HepG2 (cell line): ENCODE results near the gene RNF125. TPM values are rescaled to one million over a fixed set of nuclear protein-coding genes. Genes with fewer than 3 reads are reported as not detected.

Experiments
- ATAC-seq: fragments of 200-7000 bp; cut with Tn5 transposase; 3 replicates; pipeline ENCODE4 v1.9.1; 2020; ENCODE audit warnings: mild to moderate bottlenecking, moderate library complexity
- BruUV-seq: library from RNA; stranded (reverse); fragments of 400-500 nt; replicated peaks from 2 replicates; lab custom pipeline; 2021; lab: Mats Ljungman, UMichigan
- CTCF ChIA-PET: fragments of 300-600 bp; formaldehyde crosslinking; extraction: SDS; loops from one replicate; lab custom pipeline; 2021; ENCODE audit warnings: low total read pairs, inconsistent platforms, low intra/inter-chr PET ratio; lab: Yijun Ruan, JAX
- POLR2A ChIA-PET: fragments of 350-600 bp; sonication (Branson Sonifier 250); formaldehyde crosslinking; loops from one replicate; lab custom pipeline; 2020; ENCODE audit warnings: antibody characterized with exemption, inconsistent platforms; lab: Yijun Ruan, JAX
- DNase-seq: peaks from one replicate; pipeline ENCODE4 v3.0.0-alpha.2; 2015; ENCODE audit warnings: low spot score
- FAIRE-seq: peaks from 3 replicates; lab custom pipeline; 2011; peaks lifted over from hg19 to GRCh38; lab: Jason Lieb, UNC
- H2AFZ ChIP-seq: one replicate; pipeline ENCODE4 v1.6.1; 2011; ENCODE audit warnings: low read length, inconsistent platforms
- H3K27ac ChIP-seq: fragments of 300-600 bp; 3 replicates; pipeline ENCODE4 v1.8.0; 2011; ENCODE audit warnings: mixed run types, mild to moderate bottlenecking, mixed read lengths, low read length, inconsistent platforms; ENCODE audit not compliant: insufficient read depth; ENCODE audit errors: extremely low read length
- H3K27me3 ChIP-seq, 2 experiments: fragments of 200-600 bp in 1 of 2; 2 replicates in 1 of 2; 3 replicates in 1 of 2; pipeline versions ENCODE4 v1.6.0 to v1.8.0; 2011; ENCODE audit warnings: low read length in 2 of 2, mild to moderate bottlenecking in 2 of 2, moderate library complexity in 2 of 2, inconsistent platforms in 1 of 2; ENCODE audit not compliant: insufficient read depth in 2 of 2, control insufficient read depth in 1 of 2
- H3K36me3 ChIP-seq, 2 experiments: fragments of 200-600 bp in 1 of 2; replicated peaks in 1 of 2; 2 replicates in 1 of 2; 3 replicates in 1 of 2; pipeline versions ENCODE4 v1.5.1 to v1.8.0; 2011; ENCODE audit warnings: low read length in 2 of 2, inconsistent platforms in 1 of 2; ENCODE audit not compliant: insufficient read depth in 2 of 2, control insufficient read depth in 1 of 2
- H3K4me1 ChIP-seq: 2 replicates; pipeline ENCODE4 v1.5.1; 2012; ENCODE audit warnings: low read length, inconsistent platforms; ENCODE audit not compliant: insufficient read depth
- H3K4me2 ChIP-seq: 2 replicates; pipeline ENCODE4 v1.6.0; 2011; ENCODE audit warnings: low read depth, low read length, inconsistent platforms
- H3K4me3 ChIP-seq, 3 experiments: fragments of 200-600 bp in 1 of 3; sonication (generic), shearing (Covaris generic) in 1 of 3; replicated peaks in 1 of 3; 2 replicates each; pipeline ENCODE4 v1.5.1; 2011 to 2016; ENCODE audit warnings: low read length in 3 of 3, inconsistent platforms in 2 of 3, low read depth in 2 of 3, mild to moderate bottlenecking in 2 of 3, control low read depth in 1 of 3, mixed read lengths in 1 of 3; ENCODE audit not compliant: insufficient read depth in 1 of 3
- H3K79me2 ChIP-seq: one replicate; pipeline ENCODE4 v1.6.1; 2011; ENCODE audit warnings: low read length, inconsistent platforms; ENCODE audit not compliant: insufficient read depth
- H3K9ac ChIP-seq: 2 replicates; pipeline ENCODE4 v1.6.0; 2011; ENCODE audit warnings: mild to moderate bottlenecking, low read depth, low read length, inconsistent platforms; ENCODE audit not compliant: insufficient read depth
- H3K9me3 ChIP-seq: 2 replicates; pipeline ENCODE4 v1.5.1; 2012; ENCODE audit warnings: mild to moderate bottlenecking, low read length
- H4K20me1 ChIP-seq: 2 replicates; pipeline ENCODE4 v1.6.0; 2011; ENCODE audit warnings: inconsistent platforms, mild to moderate bottlenecking, low read length, moderate library complexity; ENCODE audit not compliant: insufficient read depth
- BHLHE40 ChIP-seq: IDR thresholded peaks from 2 replicates; pipeline ENCODE4 v1.6.1; 2011; ENCODE audit warnings: low read length, improper control_type of control experiment
- CENPX ChIP-seq: sonication (generic); formaldehyde crosslinking; IDR thresholded peaks from 2 replicates; pipeline ENCODE4 v1.9.0; 2021; ENCODE audit warnings: mild to moderate bottlenecking, missing genetic modification reagents, moderate library complexity
- DRAP1 ChIP-seq: IDR thresholded peaks from 2 replicates; pipeline ENCODE4 v1.6.1; 2016; ENCODE audit warnings: missing genetic modification reagents, missing compliant biosample characterization
- IRF2 ChIP-seq: IDR thresholded peaks from 2 replicates; pipeline ENCODE4 v1.6.1; 2018; ENCODE audit warnings: missing genetic modification reagents, missing compliant biosample characterization
- ISX ChIP-seq: sonication (generic); formaldehyde crosslinking; conservative IDR thresholded peaks from 2 replicates; pipeline ENCODE4 v1.5.0; 2020; ENCODE audit warnings: missing genetic modification reagents
- MAF1 ChIP-seq: sonication (generic); formaldehyde crosslinking; IDR thresholded peaks from 2 replicates; pipeline ENCODE4 v1.5.0; 2020; ENCODE audit warnings: missing genetic modification reagents, borderline replicate concordance
- MAX ChIP-seq: IDR thresholded peaks from 2 replicates; pipeline ENCODE4 v1.6.1; 2012; ENCODE audit warnings: inconsistent platforms
- SP4 ChIP-seq: sonication (generic); formaldehyde crosslinking; IDR thresholded peaks from 2 replicates; pipeline ENCODE4 v1.8.1; 2023; ENCODE audit warnings: mild to moderate bottlenecking, missing genetic modification reagents
- ZKSCAN5 ChIP-seq: sonication (generic); formaldehyde crosslinking; IDR thresholded peaks from 2 replicates; pipeline ENCODE4 v1.5.1; 2020; ENCODE audit warnings: mild to moderate bottlenecking, missing genetic modification reagents
- ZNF138 ChIP-seq: sonication (generic); formaldehyde crosslinking; IDR thresholded peaks from 2 replicates; pipeline ENCODE4 v1.5.0; 2020; ENCODE audit warnings: mild to moderate bottlenecking, low read depth, missing genetic modification reagents
- ZNF17 ChIP-seq: sonication (generic); formaldehyde crosslinking; IDR thresholded peaks from 2 replicates; pipeline ENCODE4 v1.5.0; 2020; ENCODE audit warnings: mild to moderate bottlenecking, missing genetic modification reagents
- ZNF644 ChIP-seq: IDR thresholded peaks from 2 replicates; pipeline ENCODE4 v1.6.1; 2016; ENCODE audit warnings: low read depth
- ZNF749 ChIP-seq: sonication (generic); formaldehyde crosslinking; IDR thresholded peaks from 2 replicates; pipeline ENCODE4 v1.8.0; 2022; ENCODE audit warnings: mild to moderate bottlenecking, missing genetic modification reagents, moderate library complexity, borderline replicate concordance
- ZNF761 ChIP-seq: sonication (generic); formaldehyde crosslinking; conservative IDR thresholded peaks from 2 replicates; pipeline ENCODE4 v1.4.0; 2020; ENCODE audit warnings: mild to moderate bottlenecking, missing genetic modification reagents
- WGBS: methylation state at CpG from one replicate; pipeline ENCODE4 v1.1.6; 2017; ENCODE audit warnings: low lambda C conversion rate; 5-methylcytosine and 5-hydroxymethylcytosine counted together
- in situ Hi-C: cut with HindIII; loops from 2 replicates; pipeline ENCODE4 v1.10.0; 2017; ENCODE audit warnings: low pct_unique_long_range_greater_than_20kb; ENCODE audit not compliant: extremely low pct_ligation_motif_present
- intact Hi-C: fragments of 100-400 bp; cut with micrococcal nuclease; formaldehyde crosslinking; loops from one replicate; pipeline ENCODE4 v1.10.0; 2022; ENCODE audit not compliant: unreplicated experiment
- polyA plus RNA-seq, 8 experiments: library from polyadenylated mRNA; depleted of rRNA in 3 of 8; stranded (reverse) in 7 of 8; unstranded in 1 of 8; fragments of >200 nt; fragmentation: Illumina TruSeq in 4 of 8; extraction: Trizol in 4 of 8; gene quantifications; 2 replicates each; pipeline versions ENCODE4 v1.2.1 to v1.2.3, GENCODE V29; 2011 to 2016; ENCODE audit warnings: low read depth in 4 of 8, missing spikeins in 1 of 8, mixed read lengths in 1 of 8; ENCODE audit not compliant: insufficient read depth in 1 of 8
- total RNA-seq, 5 experiments: library from RNA; depleted of rRNA; stranded (reverse); fragments of >200 nt; fragmentation: Illumina TruSeq; extraction: Trizol; gene quantifications; 2 replicates each; pipeline ENCODE4 v1.2.3, GENCODE V29; 2016; ENCODE audit warnings: low read depth in 1 of 5

RNF125 gene
- total and polyA plus RNA-seq, 2 of the 13 experiments (the other 11 are each of a cell fraction or from before 2014, with no cell fraction given): 0.58 to 1.8 TPM

- Histone ChIP-seq H2AFZ (no peak overlapping the region), H3K27me3 (no peaks in the 10 kb centered on the region), H4K20me1 (no peaks in the 10 kb centered on the region), H3K4me1 (peaks cover 14% of the 10 kb centered on the region; the same call in 1 of the 2 replicates), H3K9me3 (no peaks in the 10 kb centered on the region), H3K9ac (no peak overlapping the region), H3K4me3 (no peak overlapping the region), H3K27ac (no peak overlapping the region), H3K4me2 (no peak overlapping the region), H3K79me2 (no peaks in the 10 kb centered on the region), H3K36me3 (no peaks in the 10 kb centered on the region)
- intact Hi-C loops: no loop called here
- BruUV-seq: no TSS peak
- ATAC-seq: no peak
- TF ChIP-seq CENPX (CRISPR knock-in tag) (no peak), ZNF761 (CRISPR knock-in tag) (no peak), ZNF644 (CRISPR knock-in tag) (no peak), ZKSCAN5 (CRISPR knock-in tag) (no peak), MAF1 (CRISPR knock-in tag) (no peak), ISX (no peak), BHLHE40 (no peak), ZNF749 (CRISPR knock-in tag) (no peak)
- in situ Hi-C loops: no loop called here
- no peak for FAIRE-seq
- WGBS: 63% methylated on average over 3 of the region's 4 CpGs
- ChIA-PET POLR2A (no interaction called here), CTCF (no interaction called here)
- DNase-seq: no peak
These were observed 8.0 kb downstream of the RNF125 start for GRCh38 chr18:32026491-32027086.

GRCh38 chr18:32029558-32029957 lies 10.9 kb downstream of the RNF125 start:
- in situ Hi-C loops (no loop called here), intact Hi-C loops (no loop called here)
- Histone ChIP-seq H3K36me3 (no peaks in the 10 kb centered on the region), H3K4me1 (no peaks in the 10 kb centered on the region), H3K4me2 (no peak overlapping the region), H3K9me3 (no peaks in the 10 kb centered on the region), H3K27me3 (no peaks in the 10 kb centered on the region), H3K27ac (no peak overlapping the region), H2AFZ (no peak overlapping the region), H3K4me3 (no peak overlapping the region), H3K79me2 (no peaks in the 10 kb centered on the region), H4K20me1 (no peaks in the 10 kb centered on the region), H3K9ac (no peak overlapping the region)
- ChIA-PET CTCF (no interaction called here), POLR2A (no interaction called here)
- FAIRE-seq (no peak), DNase-seq (no peak), ATAC-seq (no peak)
- no TSS peak for BruUV-seq
- TF ChIP-seq ZNF17 (CRISPR knock-in tag) (no peak), IRF2 (no peak), MAX (no peak), DRAP1 (CRISPR knock-in tag) (no peak), ZNF138 (CRISPR knock-in tag) (no peak), SP4 (CRISPR knock-in tag) (no peak)
- WGBS: 60% methylated on average over 1 of the region's 1 CpG
